Cardiac muscle cell (in vitro differentiated cells and primary cell): ENCODE results near the gene DUSP3. TPM values are rescaled to one million over a fixed set of nuclear protein-coding genes. Genes with fewer than 3 reads are reported as not detected.

Experiments used
- DNase-seq, 2 donors: peaks; one replicate each; pipeline versions ENCODE4 v3.0.0 to v3.0.0-alpha.2; 2010 to 2017; ENCODE audit warnings: low read depth in 1 of 2, low spot score in 1 of 2
- H3K27ac ChIP-seq: fragments of 200-600 bp; sonication (generic); 2 replicates; pipeline ENCODE4 v1.5.1; 2016
- H3K27me3 ChIP-seq: fragments of 200-600 bp; sonication (generic); 2 replicates; pipeline ENCODE4 v1.6.0; 2016; ENCODE audit warnings: control low read depth
- H3K36me3 ChIP-seq: fragments of 200-600 bp; sonication (generic); 2 replicates; pipeline ENCODE4 v1.5.1; 2016; ENCODE audit warnings: control low read depth
- H3K4me1 ChIP-seq: fragments of 200-600 bp; sonication (generic); 2 replicates; pipeline ENCODE4 v1.8.1; 2017; ENCODE audit warnings: low read depth, mild to moderate bottlenecking, mixed run types
- H3K4me3 ChIP-seq: fragments of 200-600 bp; sonication (generic); 2 replicates; pipeline ENCODE4 v1.5.1; 2016; ENCODE audit warnings: mild to moderate bottlenecking
- H3K9me3 ChIP-seq: fragments of 200-600 bp; sonication (generic); 2 replicates; pipeline ENCODE4 v1.5.1; 2017; ENCODE audit warnings: low read depth, mild to moderate bottlenecking, control low read depth
- polyA plus RNA-seq: library from polyadenylated mRNA; unstranded; fragments of >200 nt; fragmentation: Nextera tagmentation; extraction: Ambion mirVana; gene quantifications from 2 replicates; pipeline ENCODE4 v1.2.1, GENCODE V29; 2016
- total RNA-seq: library from RNA; depleted of rRNA; stranded (reverse); fragments of >200 nt; gene quantifications from 2 replicates; pipeline ENCODE4 v1.2.3, GENCODE V29; 2016
- TF ChIP-seq, protein P1 (sequence below): IDR thresholded peaks from 2 replicates; pipeline ENCODE4 v1.5.1; 2012; ENCODE audit warnings: low read depth, mild to moderate bottlenecking, low read length

DUSP3 gene
- total and polyA plus RNA-seq, 2 experiments from 2014 or later = 58.7 to 66.2 TPM

DNA sequence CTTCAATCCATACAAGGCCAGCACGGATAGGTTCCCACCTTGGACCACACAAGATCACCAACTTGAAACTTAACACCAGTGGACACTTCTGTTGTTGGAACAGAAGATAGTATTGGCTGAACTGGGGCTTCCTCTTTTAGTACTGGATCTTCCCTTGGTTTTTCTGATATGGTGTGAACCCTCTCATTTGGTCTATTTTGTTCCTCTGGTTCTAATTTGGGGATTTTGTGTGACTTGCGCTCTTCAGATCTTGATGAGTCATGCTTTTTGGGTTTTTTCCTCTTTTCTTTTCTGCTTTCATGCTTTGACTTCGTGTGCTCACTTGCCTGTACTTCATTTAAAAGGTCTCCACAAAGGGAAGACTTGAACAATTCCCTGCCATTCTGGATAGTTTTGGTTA lies 59.2 kb downstream of the DUSP3 start:
- no peak for DNase-seq

DNA sequence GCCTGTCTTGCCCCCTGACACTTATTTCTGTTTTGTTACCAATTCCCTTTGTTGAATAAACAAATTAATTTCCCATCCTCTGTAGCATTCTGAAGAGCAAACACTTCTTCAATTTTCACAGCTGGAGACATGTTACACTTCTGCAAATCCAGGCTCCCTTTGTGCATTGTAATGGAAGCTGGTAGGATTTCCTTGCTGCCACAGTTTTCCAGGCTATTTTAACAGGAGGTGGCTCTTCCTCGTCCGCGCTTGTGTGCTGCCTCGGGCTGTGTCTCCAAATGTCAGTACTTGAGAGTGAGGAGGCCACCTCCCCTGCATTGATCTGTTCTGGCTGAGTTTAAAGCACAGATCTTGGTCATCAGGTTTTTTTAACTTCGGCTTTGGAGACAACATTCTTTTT lies 60.2 kb downstream of the DUSP3 start:
- Histone ChIP-seq H3K9me3 (no peaks in the 10 kb centered on the region), H3K4me1 (peaks cover 9% of the 10 kb centered on the region), H3K36me3 (no peaks in the 10 kb centered on the region), H3K4me3 (no peak overlapping the region), H3K27ac (no peak overlapping the region), H3K27me3 (peaks cover 17% of the 10 kb centered on the region)
- TF ChIP-seq, protein P1, sequence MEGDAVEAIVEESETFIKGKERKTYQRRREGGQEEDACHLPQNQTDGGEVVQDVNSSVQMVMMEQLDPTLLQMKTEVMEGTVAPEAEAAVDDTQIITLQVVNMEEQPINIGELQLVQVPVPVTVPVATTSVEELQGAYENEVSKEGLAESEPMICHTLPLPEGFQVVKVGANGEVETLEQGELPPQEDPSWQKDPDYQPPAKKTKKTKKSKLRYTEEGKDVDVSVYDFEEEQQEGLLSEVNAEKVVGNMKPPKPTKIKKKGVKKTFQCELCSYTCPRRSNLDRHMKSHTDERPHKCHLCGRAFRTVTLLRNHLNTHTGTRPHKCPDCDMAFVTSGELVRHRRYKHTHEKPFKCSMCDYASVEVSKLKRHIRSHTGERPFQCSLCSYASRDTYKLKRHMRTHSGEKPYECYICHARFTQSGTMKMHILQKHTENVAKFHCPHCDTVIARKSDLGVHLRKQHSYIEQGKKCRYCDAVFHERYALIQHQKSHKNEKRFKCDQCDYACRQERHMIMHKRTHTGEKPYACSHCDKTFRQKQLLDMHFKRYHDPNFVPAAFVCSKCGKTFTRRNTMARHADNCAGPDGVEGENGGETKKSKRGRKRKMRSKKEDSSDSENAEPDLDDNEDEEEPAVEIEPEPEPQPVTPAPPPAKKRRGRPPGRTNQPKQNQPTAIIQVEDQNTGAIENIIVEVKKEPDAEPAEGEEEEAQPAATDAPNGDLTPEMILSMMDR = no peak
- peak in 1 of 2 donors; percentile 8 for DNase-seq

More for the DNA sequence above, 59.2 kb downstream of the DUSP3 start:
- H3K36me3 ChIP-seq = no peaks in the 10 kb centered on the region
- H3K9me3 ChIP-seq = no peaks in the 10 kb centered on the region
- H3K4me1 ChIP-seq = peaks cover 9% of the 10 kb centered on the region
- no peak overlapping the region for H3K27ac ChIP-seq
- H3K4me3 ChIP-seq = no peak overlapping the region
- TF ChIP-seq, protein P1 = no peak
- peaks cover 7% of the 10 kb centered on the region for H3K27me3 ChIP-seq

DNA sequence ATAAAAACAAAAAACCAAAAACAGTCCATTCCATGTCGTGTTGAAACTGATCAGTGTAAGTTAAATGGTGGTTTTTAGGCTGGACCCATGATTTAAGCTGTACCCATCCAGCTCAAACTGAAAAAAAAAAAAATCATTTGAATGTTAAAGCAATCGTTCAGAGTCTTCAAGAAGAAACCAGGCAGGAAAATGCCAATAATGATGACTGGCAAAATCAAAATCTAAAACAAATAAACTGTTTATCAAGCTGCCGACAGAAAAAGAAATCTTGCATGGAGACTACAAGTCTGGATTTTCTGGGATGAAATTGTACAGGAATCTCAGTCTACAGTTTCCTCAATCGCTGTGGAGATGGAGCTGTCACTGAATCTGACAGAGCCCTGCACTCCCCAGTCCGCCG lies 60.9 kb downstream of the DUSP3 start:
- no peak for DNase-seq
- no peak overlapping the region for H3K4me3 ChIP-seq
- TF ChIP-seq, protein P1 = no peak
- peaks cover 9% of the 10 kb centered on the region for H3K4me1 ChIP-seq
- peaks cover 23% of the 10 kb centered on the region for H3K27me3 ChIP-seq
- H3K27ac ChIP-seq = no peak overlapping the region
- H3K9me3 ChIP-seq = no peaks in the 10 kb centered on the region
- H3K36me3 ChIP-seq = no peaks in the 10 kb centered on the region

Other genes starting within 250 kb of the DUSP3 start
- 1.3 and 2.4 TPM in 2 replicates for gene ETV4, start 232.6 kb downstream of the DUSP3 start, total RNA-seq
- 1.9 and 2.4 TPM in 2 replicates for gene ETV4, start 232.6 kb downstream of the DUSP3 start, polyA plus RNA-seq
- 0.07 and 1.0 TPM in 2 replicates for gene MEOX1, start 117.1 kb downstream of the DUSP3 start, total RNA-seq
- 0.32 TPM in 1 of 2 replicates, not detected in the other for gene MEOX1, start 117.1 kb downstream of the DUSP3 start, polyA plus RNA-seq
- gene SOST, start 20.2 kb downstream of the DUSP3 start, total RNA-seq = 0.85 and 3.2 TPM in 2 replicates
- gene SOST, start 20.2 kb downstream of the DUSP3 start, polyA plus RNA-seq = 0.10 and 4.1 TPM in 2 replicates
- gene CFAP97D1, start 1.5 kb upstream of the DUSP3 start, total RNA-seq = 0.04 TPM in 1 of 2 replicates, not detected in the other
- gene CFAP97D1, start 1.5 kb upstream of the DUSP3 start, polyA plus RNA-seq = not detected in 2 replicates
- gene MPP3, start 54.2 kb upstream of the DUSP3 start, total RNA-seq = 7.4 and 7.6 TPM in 2 replicates
- gene MPP3, start 54.2 kb upstream of the DUSP3 start, polyA plus RNA-seq = 5.3 and 14.6 TPM in 2 replicates
- gene CD300LG, start 68.2 kb upstream of the DUSP3 start, total RNA-seq = not detected in 2 replicates
- gene CD300LG, start 68.2 kb upstream of the DUSP3 start, polyA plus RNA-seq = not detected in 2 replicates
- gene MPP2, start 128.6 kb upstream of the DUSP3 start, total RNA-seq = 25.0 and 25.4 TPM in 2 replicates
- gene MPP2, start 128.6 kb upstream of the DUSP3 start, polyA plus RNA-seq = 17.2 and 23.4 TPM in 2 replicates
- not detected in 2 replicates for gene PPY, start 163.5 kb upstream of the DUSP3 start, total RNA-seq
- not detected in 2 replicates for gene PPY, start 163.5 kb upstream of the DUSP3 start, polyA plus RNA-seq
- gene PYY, start 175.0 kb upstream of the DUSP3 start, total RNA-seq = not detected in 2 replicates
- gene PYY, start 175.0 kb upstream of the DUSP3 start, polyA plus RNA-seq = 0.77 TPM in 1 of 2 replicates, not detected in the other
- gene NAGS, start 225.6 kb upstream of the DUSP3 start, total RNA-seq = 4.2 and 6.1 TPM in 2 replicates
- 5.1 and 8.5 TPM in 2 replicates for gene NAGS, start 225.6 kb upstream of the DUSP3 start, polyA plus RNA-seq
- 37.5 and 65.8 TPM in 2 replicates for gene TMEM101, start 236.0 kb upstream of the DUSP3 start, total RNA-seq
- gene TMEM101, start 236.0 kb upstream of the DUSP3 start, polyA plus RNA-seq = 22.5 and 40.6 TPM in 2 replicates